ENCODE results near the gene PBX1. TPM values are rescaled to one million over a fixed set of nuclear protein-coding genes. Genes with fewer than 3 reads are reported as not detected.

The PBX1 gene
- total RNA-seq, 2 donors from 2014 or later: 33.3 to 37.4 TPM

GRCh38 chr1:164683235-164683634 is 124.3 kb downstream of the PBX1 start:
- DNase-seq (ENCODE audit: low spot score): no peak
- Histone ChIP-seq H3K27ac (no peak overlapping the region), H3K36me3 (no peaks in the 10 kb centered on the region), H3K27me3 (no peaks in the 10 kb centered on the region), H3K9me3 (no peaks in the 10 kb centered on the region), H3K4me1 (peaks cover 0 to 6% of the 10 kb centered on the region in 2 donors), H3K4me3 (no peak overlapping the region)
- TF ChIP-seq CTCF (IDR thresholded peaks at IDR 0.05): no peak

- DNase-seq (ENCODE audit: low spot score): no peak
- Histone ChIP-seq H3K4me3 (no peak overlapping the region), H3K27me3 (no peaks in the 10 kb centered on the region), H3K27ac (no peak overlapping the region), H3K9me3 (no peaks in the 10 kb centered on the region), H3K36me3 (no peaks in the 10 kb centered on the region), H3K4me1 (peaks cover 0 to 13% of the 10 kb centered on the region in 2 donors)
- TF ChIP-seq CTCF (IDR thresholded peaks at IDR 0.05): no peak
Observed at GRCh38 chr1:164685266-164686035, 126.5 kb downstream of the PBX1 start.

GRCh38 chr1:164687777-164688176 is 128.8 kb downstream of the PBX1 start:
- no peaks in the 10 kb centered on the region for H3K9me3 ChIP-seq
- H3K4me3 ChIP-seq: no peak overlapping the region
- H3K27me3 ChIP-seq: no peaks in the 10 kb centered on the region
- peaks cover 0 to 13% of the 10 kb centered on the region in 2 donors for H3K4me1 ChIP-seq
- H3K27ac ChIP-seq: no peak overlapping the region
- no peaks in the 10 kb centered on the region for H3K36me3 ChIP-seq
- DNase-seq (ENCODE audit: low spot score): no peak
- no peak for TF ChIP-seq CTCF (IDR thresholded peaks at IDR 0.05)

- Histone ChIP-seq H3K4me3 (no peak overlapping the region), H3K36me3 (no peaks in the 10 kb centered on the region), H3K27me3 (no peaks in the 10 kb centered on the region), H3K27ac (no peak overlapping the region), H3K9me3 (no peaks in the 10 kb centered on the region), H3K4me1 (peaks cover 0 to 13% of the 10 kb centered on the region in 2 donors)
- no peak for TF ChIP-seq CTCF (IDR thresholded peaks at IDR 0.05)
- no peak for DNase-seq (ENCODE audit: low spot score)
Observed at GRCh38 chr1:164688791-164689190, 129.8 kb downstream of the PBX1 start.

- no peaks in the 10 kb centered on the region for H3K36me3 ChIP-seq
- peaks cover 0 to 12% of the 10 kb centered on the region in 2 donors for H3K4me1 ChIP-seq
- no peak overlapping the region for H3K27ac ChIP-seq
- no peaks in the 10 kb centered on the region for H3K9me3 ChIP-seq
- H3K4me3 ChIP-seq: no peak overlapping the region
- TF ChIP-seq CTCF (IDR thresholded peaks at IDR 0.05): no peak
- DNase-seq (ENCODE audit: low spot score): no peak
- no peaks in the 10 kb centered on the region for H3K27me3 ChIP-seq
Observed at GRCh38 chr1:164689672-164690511, 130.9 kb downstream of the PBX1 start.
